Activated naive CD8-positive, alpha-beta T cell treated with anti-CD3 and anti-CD28 coated beads for 36 hours (primary cell): Measurements from ENCODE around the gene LAMC3. TPM values are rescaled to one million over a fixed set of nuclear protein-coding genes. Genes with fewer than 3 reads are reported as not detected.

Experiments used
- DNase-seq: peaks from one replicate; pipeline ENCODE4 v3.0.0; 2021
- H3K27ac Mint-ChIP-seq: one replicate; pipeline ENCODE4 v1.8.0; 2022; ENCODE audit warnings: mild to moderate bottlenecking, moderate library complexity, mixed read lengths
- H3K27me3 Mint-ChIP-seq: one replicate; pipeline ENCODE4 v1.8.0; 2022; ENCODE audit warnings: mild to moderate bottlenecking, mixed read lengths
- H3K36me3 Mint-ChIP-seq: one replicate; pipeline ENCODE4 v1.8.0; 2021; ENCODE audit warnings: mild to moderate bottlenecking, mixed read lengths
- H3K4me1 Mint-ChIP-seq: one replicate; pipeline ENCODE4 v1.8.0; 2021; ENCODE audit warnings: mixed read lengths
- H3K4me3 Mint-ChIP-seq: one replicate; pipeline ENCODE4 v1.8.0; 2022; ENCODE audit warnings: mild to moderate bottlenecking, moderate library complexity, mixed read lengths
- H3K9me3 Mint-ChIP-seq: one replicate; pipeline ENCODE4 v1.8.0; 2022; ENCODE audit warnings: mixed read lengths
- total RNA-seq, 2 experiments: library from RNA; stranded (reverse); gene quantifications; one replicate each; pipeline ENCODE4 v1.2.3, GENCODE V29; 2021

Gene LAMC3
- total RNA-seq, 2 experiments from 2014 or later: 0.56 to 0.91 TPM

DNA sequence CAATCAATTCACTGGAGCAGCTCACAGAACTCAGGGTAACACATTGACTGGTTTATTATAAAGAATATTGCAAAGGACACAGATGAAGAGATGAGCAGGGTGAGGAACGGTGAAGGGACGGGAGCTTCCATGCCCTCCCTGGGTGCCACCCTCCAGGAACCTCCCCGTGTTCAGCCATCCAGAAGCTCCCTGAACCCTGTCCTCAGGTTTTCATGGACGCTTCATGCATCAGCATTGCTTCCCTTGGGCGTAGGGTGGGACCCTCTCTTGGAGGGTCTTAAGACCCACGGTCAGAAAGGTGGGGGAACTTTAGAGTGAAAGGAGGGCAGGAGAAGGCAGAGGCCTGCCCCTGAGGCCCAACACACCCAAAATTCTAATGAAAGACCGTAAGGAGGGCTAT lies 12.8 kb downstream of the LAMC3 start:
- no peak overlapping the region for H3K27ac Mint-ChIP-seq
- H3K27me3 Mint-ChIP-seq: peaks cover 7% of the 10 kb centered on the region
- no peak overlapping the region for H3K4me3 Mint-ChIP-seq
- DNase-seq: no peak
- no peaks in the 10 kb centered on the region for H3K4me1 Mint-ChIP-seq
- no peaks in the 10 kb centered on the region for H3K9me3 Mint-ChIP-seq
- H3K36me3 Mint-ChIP-seq: no peaks in the 10 kb centered on the region

DNA sequence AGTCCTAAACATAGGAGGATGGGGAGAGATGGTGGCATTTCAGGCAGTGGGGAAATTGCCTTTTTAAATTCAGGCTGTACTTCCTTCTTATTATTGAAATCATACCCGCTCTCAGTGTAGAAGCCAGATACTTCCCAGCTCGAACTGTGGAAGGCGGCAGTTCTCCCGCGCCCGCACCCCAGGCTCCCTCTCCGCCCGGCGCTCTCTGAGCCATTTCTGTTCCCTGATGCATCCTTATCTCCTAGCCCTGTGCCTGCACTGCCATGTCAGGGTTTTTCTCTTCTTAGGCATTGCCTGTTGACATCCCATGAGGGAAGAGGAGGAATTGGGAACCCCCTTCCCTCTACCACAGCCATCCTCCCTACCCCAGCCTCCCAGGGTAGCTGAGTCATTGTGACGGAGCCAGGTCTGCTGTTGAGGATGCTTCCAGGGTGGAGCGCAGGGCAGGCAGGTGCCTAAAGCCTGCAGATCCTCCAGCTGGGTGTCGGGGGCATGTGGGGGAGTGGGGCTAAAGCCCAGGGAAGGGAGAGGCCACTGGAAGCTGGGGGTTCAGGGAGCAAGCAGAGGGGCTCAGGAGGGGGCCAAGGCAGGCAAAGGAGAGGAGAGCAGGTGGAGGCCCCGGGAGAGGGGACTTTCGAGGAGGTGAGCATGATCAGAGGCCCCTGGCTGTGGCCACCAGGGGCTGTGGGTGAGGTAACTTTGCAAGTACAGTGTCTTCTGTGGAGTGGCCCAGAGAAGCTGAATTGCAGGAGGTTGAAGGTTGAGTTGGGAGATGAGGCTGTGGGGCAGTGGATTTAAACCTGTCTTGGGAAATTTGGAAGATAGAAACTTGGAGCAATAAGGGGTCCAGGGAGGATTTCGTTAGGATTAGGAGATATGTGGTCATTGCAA lies 16.2 kb downstream of the LAMC3 start:
- Mint-ChIP-seq H3K27me3 (peaks cover 7% of the 10 kb centered on the region), H3K9me3 (no peaks in the 10 kb centered on the region), H3K27ac (no peak overlapping the region), H3K36me3 (no peaks in the 10 kb centered on the region), H3K4me3 (no peak overlapping the region), H3K4me1 (no peaks in the 10 kb centered on the region)
- DNase-seq: no peak

- peaks cover 7% of the 10 kb centered on the region for H3K27me3 Mint-ChIP-seq
- no peaks in the 10 kb centered on the region for H3K9me3 Mint-ChIP-seq
- DNase-seq: no peak
- no peak overlapping the region for H3K4me3 Mint-ChIP-seq
- no peaks in the 10 kb centered on the region for H3K4me1 Mint-ChIP-seq
- H3K36me3 Mint-ChIP-seq: no peaks in the 10 kb centered on the region
- H3K27ac Mint-ChIP-seq: no peak overlapping the region
These were observed 17.2 kb downstream of the LAMC3 start for GRCh38 chr9:131025953-131026858.

DNA sequence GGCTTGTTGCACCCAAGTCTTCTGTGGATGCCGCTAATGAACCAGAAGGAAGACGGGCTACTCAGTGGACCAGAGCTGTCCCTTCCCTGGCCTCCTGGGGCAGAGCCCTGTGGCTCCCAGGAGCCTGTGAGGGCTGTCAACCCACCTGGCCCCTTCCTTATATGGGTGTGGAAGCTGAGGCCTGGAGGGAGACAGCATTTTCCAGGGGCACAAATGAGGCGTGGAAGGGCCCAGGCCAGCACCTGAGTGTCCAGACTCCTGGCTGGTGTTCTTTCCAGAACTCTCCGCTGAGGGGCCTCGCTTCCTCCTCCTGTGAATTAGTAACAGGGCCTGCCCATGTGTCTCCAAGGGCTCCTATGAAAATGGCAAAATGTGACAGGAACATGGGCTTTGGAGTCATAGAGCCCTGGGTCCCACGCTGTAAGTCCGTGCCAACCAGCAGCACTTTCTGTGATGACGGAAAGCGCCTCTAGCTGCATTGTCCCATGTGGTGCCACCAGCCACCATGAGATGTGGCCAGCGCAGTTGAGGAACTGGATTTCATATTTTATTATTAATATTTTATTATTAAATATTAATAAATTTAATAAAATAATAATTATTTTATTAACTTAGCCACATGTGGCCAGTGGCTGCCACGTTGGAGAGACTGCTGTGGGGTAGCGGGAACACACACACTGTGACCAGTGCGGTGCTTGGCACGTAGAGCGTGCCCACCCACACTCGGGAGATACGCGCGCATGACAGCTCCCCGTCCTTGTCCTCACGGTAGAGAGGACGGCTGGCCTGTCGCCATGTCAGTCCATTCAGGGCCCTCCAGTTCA lies 18.3 kb downstream of the LAMC3 start:
- H3K36me3 Mint-ChIP-seq: no peaks in the 10 kb centered on the region
- H3K27ac Mint-ChIP-seq: no peak overlapping the region
- peaks cover 7% of the 10 kb centered on the region for H3K27me3 Mint-ChIP-seq
- no peaks in the 10 kb centered on the region for H3K4me1 Mint-ChIP-seq
- DNase-seq: no peak
- H3K4me3 Mint-ChIP-seq: no peak overlapping the region
- no peaks in the 10 kb centered on the region for H3K9me3 Mint-ChIP-seq

GRCh38 chr9:131027872-131028179 lies 18.9 kb downstream of the LAMC3 start:
- Mint-ChIP-seq H3K4me1 (no peaks in the 10 kb centered on the region), H3K27me3 (peaks cover 7% of the 10 kb centered on the region), H3K36me3 (no peaks in the 10 kb centered on the region), H3K9me3 (no peaks in the 10 kb centered on the region), H3K27ac (no peak overlapping the region), H3K4me3 (no peak overlapping the region)
- DNase-seq: no peak

DNA sequence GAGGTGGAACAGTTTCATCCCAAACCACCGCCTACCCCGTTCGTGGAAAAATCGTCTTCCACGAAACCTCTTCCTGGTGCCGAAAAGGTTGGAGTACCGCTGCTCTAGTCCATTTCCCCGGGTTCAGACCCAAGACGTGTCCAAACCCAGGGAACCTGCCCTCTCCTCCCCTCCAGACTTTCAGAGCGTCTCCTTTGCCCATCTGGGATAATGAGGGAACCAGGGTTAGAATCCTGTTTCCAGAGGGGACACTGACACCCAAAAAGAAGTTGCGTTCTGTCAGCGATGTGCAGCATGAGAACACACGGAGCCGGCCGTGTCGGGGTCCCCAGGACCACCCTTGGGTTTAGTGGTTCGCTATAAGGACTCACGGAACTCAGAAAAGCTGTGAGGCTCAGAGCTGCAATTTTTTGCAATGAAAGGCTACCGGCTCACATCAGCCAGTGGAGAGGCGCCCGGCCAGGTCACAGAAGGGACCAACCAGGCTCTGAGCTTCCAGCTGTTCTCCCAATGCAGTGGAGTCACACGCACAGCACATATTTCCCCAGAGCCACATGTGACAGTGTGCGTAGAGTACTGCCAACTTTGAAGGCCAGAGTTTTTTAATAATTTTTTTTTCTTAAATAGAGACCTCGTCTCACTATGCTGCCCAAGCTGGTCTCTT lies 19.4 kb downstream of the LAMC3 start:
- H3K4me3 Mint-ChIP-seq: no peak overlapping the region
- H3K27ac Mint-ChIP-seq: no peak overlapping the region
- H3K4me1 Mint-ChIP-seq: no peaks in the 10 kb centered on the region
- H3K27me3 Mint-ChIP-seq: peaks cover 7% of the 10 kb centered on the region
- DNase-seq: no peak
- H3K9me3 Mint-ChIP-seq: no peaks in the 10 kb centered on the region
- no peaks in the 10 kb centered on the region for H3K36me3 Mint-ChIP-seq

- H3K4me3 Mint-ChIP-seq: no peak overlapping the region
- DNase-seq: no peak
- no peaks in the 10 kb centered on the region for H3K4me1 Mint-ChIP-seq
- no peaks in the 10 kb centered on the region for H3K36me3 Mint-ChIP-seq
- peaks cover 7% of the 10 kb centered on the region for H3K27me3 Mint-ChIP-seq
- H3K9me3 Mint-ChIP-seq: no peaks in the 10 kb centered on the region
- no peak overlapping the region for H3K27ac Mint-ChIP-seq
These were observed 20.1 kb downstream of the LAMC3 start for GRCh38 chr9:131028931-131029573.

DNA sequence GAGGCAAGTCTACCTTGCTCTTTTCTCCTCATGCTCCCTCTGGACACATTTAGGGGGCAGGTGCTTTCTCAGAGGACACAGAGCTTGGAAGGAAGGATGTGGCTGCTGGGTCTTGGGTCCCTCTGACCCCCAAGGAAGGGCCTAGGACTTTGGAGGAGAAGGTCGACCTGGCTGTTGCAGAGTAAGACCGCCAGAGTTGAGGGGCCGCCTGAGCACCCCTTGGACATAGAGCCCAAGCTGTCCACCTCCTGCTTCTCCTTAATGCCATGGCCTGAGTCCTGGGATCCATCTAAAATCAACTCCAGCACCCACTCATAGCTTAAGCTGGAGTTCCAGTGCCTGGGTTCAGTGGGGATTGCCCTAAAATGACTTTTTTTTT lies 20.6 kb downstream of the LAMC3 start:
- no peak overlapping the region for H3K27ac Mint-ChIP-seq
- no peak overlapping the region for H3K4me3 Mint-ChIP-seq
- H3K36me3 Mint-ChIP-seq: no peaks in the 10 kb centered on the region
- H3K27me3 Mint-ChIP-seq: peaks cover 6% of the 10 kb centered on the region
- no peak for DNase-seq
- no peaks in the 10 kb centered on the region for H3K9me3 Mint-ChIP-seq
- H3K4me1 Mint-ChIP-seq: no peaks in the 10 kb centered on the region

- H3K9me3 Mint-ChIP-seq: no peaks in the 10 kb centered on the region
- H3K4me1 Mint-ChIP-seq: no peaks in the 10 kb centered on the region
- H3K36me3 Mint-ChIP-seq: no peaks in the 10 kb centered on the region
- H3K4me3 Mint-ChIP-seq: no peak overlapping the region
- H3K27me3 Mint-ChIP-seq: no peaks in the 10 kb centered on the region
- H3K27ac Mint-ChIP-seq: no peak overlapping the region
- DNase-seq: no peak
These were observed 21.4 kb downstream of the LAMC3 start for GRCh38 chr9:131030239-131031004.

- Mint-ChIP-seq H3K4me1 (no peaks in the 10 kb centered on the region), H3K27me3 (no peaks in the 10 kb centered on the region), H3K4me3 (no peak overlapping the region), H3K9me3 (no peaks in the 10 kb centered on the region), H3K27ac (no peak overlapping the region), H3K36me3 (no peaks in the 10 kb centered on the region)
- DNase-seq: no peak
These were observed 22.1 kb downstream of the LAMC3 start for GRCh38 chr9:131031005-131031641.

GRCh38 chr9:131031642-131032005 lies 22.6 kb downstream of the LAMC3 start:
- Mint-ChIP-seq H3K4me1 (no peaks in the 10 kb centered on the region), H3K4me3 (no peak overlapping the region), H3K27ac (no peak overlapping the region)

GRCh38 chr9:131032384-131032783 lies 23.4 kb downstream of the LAMC3 start:
- Mint-ChIP-seq H3K27ac (no peak overlapping the region), H3K9me3 (no peaks in the 10 kb centered on the region), H3K36me3 (no peaks in the 10 kb centered on the region), H3K27me3 (no peaks in the 10 kb centered on the region), H3K4me1 (no peaks in the 10 kb centered on the region), H3K4me3 (no peak overlapping the region)
- no peak for DNase-seq

More at GRCh38 chr9:131031642-131032005, 22.6 kb downstream of the LAMC3 start:
- no peaks in the 10 kb centered on the region for H3K36me3 Mint-ChIP-seq
- no peak for DNase-seq
- H3K27me3 Mint-ChIP-seq: no peaks in the 10 kb centered on the region
- H3K9me3 Mint-ChIP-seq: no peaks in the 10 kb centered on the region
